ENCODE data around the gene INPP5J.
"Not testable (repeated sequence)": the region's sequence is repeated elsewhere in the genome, so short reads cannot be mapped to it uniquely, and the experiment has no call there.

Gene INPP5J

GRCh38 chr22:31088233-31088986 lies 34.4 kb upstream of the INPP5J start:
- DNase-seq, result no peak

GRCh38 chr22:31089160-31090100 lies 33.3 kb upstream of the INPP5J start:
- peak; percentile 29 for DNase-seq

GRCh38 chr22:31090217-31091085 lies 32.3 kb upstream of the INPP5J start:
- DNase-seq, result no peak

- no peak for DNase-seq
These were observed 31.4 kb upstream of the INPP5J start for GRCh38 chr22:31091106-31091975.

GRCh38 chr22:31092161-31092560 lies 30.6 kb upstream of the INPP5J start:
- no peak for DNase-seq

GRCh38 chr22:31093086-31093850 lies 29.5 kb upstream of the INPP5J start:
- no peak for DNase-seq

GRCh38 chr22:31094021-31094551 lies 28.7 kb upstream of the INPP5J start:
- DNase-seq, result no peak

- no peak for DNase-seq
These were observed 28.0 kb upstream of the INPP5J start for GRCh38 chr22:31094741-31095140.

GRCh38 chr22:31095637-31096249 lies 27.0 kb upstream of the INPP5J start:
- DNase-seq, result no peak

GRCh38 chr22:31096657-31097279 lies 26.0 kb upstream of the INPP5J start:
- no peak for DNase-seq

- not testable (repeated sequence) for DNase-seq
These were observed 25.2 kb upstream of the INPP5J start for GRCh38 chr22:31097539-31097938.

GRCh38 chr22:31097941-31098631 lies 24.7 kb upstream of the INPP5J start:
- DNase-seq, result no peak

- no peak for DNase-seq
These were observed 24.1 kb upstream of the INPP5J start for GRCh38 chr22:31098632-31099110.

GRCh38 chr22:31099386-31099785 lies 23.4 kb upstream of the INPP5J start:
- no peak for DNase-seq

- DNase-seq, result no peak
These were observed 22.7 kb upstream of the INPP5J start for GRCh38 chr22:31099841-31100761.

- no peak for DNase-seq
These were observed 21.8 kb upstream of the INPP5J start for GRCh38 chr22:31100762-31101525.

- DNase-seq, result no peak
These were observed 20.2 kb upstream of the INPP5J start for GRCh38 chr22:31102441-31103081.

All from activated CD4-positive, alpha-beta T cell treated with anti-CD3 and anti-CD28 coated beads, Interleukin-2, amount 50 U/mL, for 16 hours (primary cell).